Peyer's patch (tissue), 4 donors: ENCODE data around the gene GPATCH2.

Experiments used
- POLR2A ChIP-seq, 2 donors: fragments of 450-650 bp; IDR thresholded peaks; one replicate each; pipeline ENCODE4 v1.5.1; 2017; ENCODE audit warnings: antibody characterized with exemption in 2 of 2, mild to moderate bottlenecking in 2 of 2, moderate library complexity in 2 of 2
- TF ChIP-seq, protein P1 (sequence below), 6 experiments: fragments of 450-650 bp in 4 of 6; fragments of 200-600 bp in 2 of 6; sonication (generic) in 1 of 6; IDR thresholded peaks; one replicate each; pipeline ENCODE4 v1.5.1; 2017 to 2019; ENCODE audit warnings: antibody characterized with exemption in 6 of 6, mild to moderate bottlenecking in 3 of 6, moderate library complexity in 1 of 6

DNA sequence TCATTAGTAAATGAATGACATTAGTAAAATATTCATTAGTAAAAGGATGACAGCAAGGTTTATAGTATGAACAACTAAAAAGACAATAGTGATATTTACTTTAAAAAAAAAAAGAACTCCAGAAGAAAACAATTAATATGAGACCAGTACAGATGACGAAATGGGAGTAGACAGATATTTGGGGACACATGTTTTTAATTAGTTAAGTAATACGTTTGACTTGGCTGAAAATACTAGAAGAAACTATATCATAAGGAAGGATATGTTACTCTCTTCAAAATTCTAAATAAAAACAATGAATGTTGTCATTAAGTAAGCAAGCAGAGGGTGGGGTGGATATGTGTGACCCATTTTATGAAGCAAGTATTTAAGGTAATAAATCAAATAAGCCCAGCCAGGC is 61.9 kb downstream of the GPATCH2 start:
- TF ChIP-seq, protein P1, sequence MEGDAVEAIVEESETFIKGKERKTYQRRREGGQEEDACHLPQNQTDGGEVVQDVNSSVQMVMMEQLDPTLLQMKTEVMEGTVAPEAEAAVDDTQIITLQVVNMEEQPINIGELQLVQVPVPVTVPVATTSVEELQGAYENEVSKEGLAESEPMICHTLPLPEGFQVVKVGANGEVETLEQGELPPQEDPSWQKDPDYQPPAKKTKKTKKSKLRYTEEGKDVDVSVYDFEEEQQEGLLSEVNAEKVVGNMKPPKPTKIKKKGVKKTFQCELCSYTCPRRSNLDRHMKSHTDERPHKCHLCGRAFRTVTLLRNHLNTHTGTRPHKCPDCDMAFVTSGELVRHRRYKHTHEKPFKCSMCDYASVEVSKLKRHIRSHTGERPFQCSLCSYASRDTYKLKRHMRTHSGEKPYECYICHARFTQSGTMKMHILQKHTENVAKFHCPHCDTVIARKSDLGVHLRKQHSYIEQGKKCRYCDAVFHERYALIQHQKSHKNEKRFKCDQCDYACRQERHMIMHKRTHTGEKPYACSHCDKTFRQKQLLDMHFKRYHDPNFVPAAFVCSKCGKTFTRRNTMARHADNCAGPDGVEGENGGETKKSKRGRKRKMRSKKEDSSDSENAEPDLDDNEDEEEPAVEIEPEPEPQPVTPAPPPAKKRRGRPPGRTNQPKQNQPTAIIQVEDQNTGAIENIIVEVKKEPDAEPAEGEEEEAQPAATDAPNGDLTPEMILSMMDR (IDR thresholded peaks at IDR 0.05), result no peak
- no peak for TF ChIP-seq POLR2A (IDR thresholded peaks at IDR 0.05)
